ENCODE results near the gene ST3GAL5. TPM values are rescaled to one million over a fixed set of nuclear protein-coding genes. Genes with fewer than 3 reads are reported as not detected.

The ST3GAL5 gene
- total RNA-seq, 1 experiment from 2014 or later: 25.3 TPM

- no peak for TF ChIP-seq CTCF (conservative IDR thresholded peaks at IDR 0.05; ENCODE audit: low read depth, low read length)
- TF ChIP-seq EZH2 (IDR thresholded peaks at IDR 0.05; ENCODE audit: borderline replicate concordance, low read depth, low read length, poor library complexity, severe bottlenecking): no peak
- DNase-seq (ENCODE audit: low spot score): no peak
- ChIA-PET POLR2A (ENCODE audit: low non-redundant PET) (no interaction called here), CTCF (interaction anchor here (0.6 kb wide), 1 partner anchor 19 kb away, joined by 5 read pairs; no protein-coding TSS in a partner anchor)
- Histone ChIP-seq H3K27me3 (replicated peaks; ENCODE audit: insufficient read depth, low read depth, low read length, poor library complexity) (no peaks in the 10 kb centered on the region), H3K4me1 (ENCODE audit: insufficient read depth, low read length, poor library complexity, severe bottlenecking) (peaks cover 8% of the 10 kb centered on the region), H3K4me3 (ENCODE audit: low read depth, low read length, poor library complexity, severe bottlenecking) (no peak overlapping the region), H3K9me3 (ENCODE audit: low read depth, low read length, poor library complexity, severe bottlenecking) (no peaks in the 10 kb centered on the region), H3K36me3 (ENCODE audit: insufficient read depth, low read length, poor library complexity, severe bottlenecking) (no peaks in the 10 kb centered on the region), H3K27ac (ENCODE audit: low read depth, low read length, poor library complexity, severe bottlenecking) (no peak overlapping the region)
- intact Hi-C loops (cut with micrococcal nuclease; ENCODE audit: unreplicated experiment): no loop called here
- BruUV-seq (replicated peaks): no TSS peak
These were observed 98.1 kb downstream of the ST3GAL5 start for GRCh38 chr2:85790499-85791188.

- TF ChIP-seq EZH2 (IDR thresholded peaks at IDR 0.05; ENCODE audit: borderline replicate concordance, low read depth, low read length, poor library complexity, severe bottlenecking): no peak
- no peak for TF ChIP-seq CTCF (conservative IDR thresholded peaks at IDR 0.05; ENCODE audit: low read depth, low read length)
- no peak for DNase-seq (ENCODE audit: low spot score)
- ChIA-PET CTCF (no interaction called here), POLR2A (ENCODE audit: low non-redundant PET) (no interaction called here)
- H3K4me3 ChIP-seq (ENCODE audit: low read depth, low read length, poor library complexity, severe bottlenecking): no peak overlapping the region
- intact Hi-C loops (cut with micrococcal nuclease; ENCODE audit: unreplicated experiment): no loop called here
- H3K36me3 ChIP-seq (ENCODE audit: insufficient read depth, low read length, poor library complexity, severe bottlenecking): no peaks in the 10 kb centered on the region
- H3K27ac ChIP-seq (ENCODE audit: low read depth, low read length, poor library complexity, severe bottlenecking): no peak overlapping the region
- H3K4me1 ChIP-seq (ENCODE audit: insufficient read depth, low read length, poor library complexity, severe bottlenecking): peaks cover 8% of the 10 kb centered on the region
- no peaks in the 10 kb centered on the region for H3K27me3 ChIP-seq (replicated peaks; ENCODE audit: insufficient read depth, low read depth, low read length, poor library complexity)
- no peaks in the 10 kb centered on the region for H3K9me3 ChIP-seq (ENCODE audit: low read depth, low read length, poor library complexity, severe bottlenecking)
- no TSS peak for BruUV-seq (replicated peaks)
These were observed 98.8 kb downstream of the ST3GAL5 start for GRCh38 chr2:85790032-85790431.

GRCh38 chr2:85789271-85789670 lies 99.5 kb downstream of the ST3GAL5 start:
- intact Hi-C loops (cut with micrococcal nuclease; ENCODE audit: unreplicated experiment): no loop called here
- Histone ChIP-seq H3K4me3 (ENCODE audit: low read depth, low read length, poor library complexity, severe bottlenecking) (no peak overlapping the region), H3K36me3 (ENCODE audit: insufficient read depth, low read length, poor library complexity, severe bottlenecking) (no peaks in the 10 kb centered on the region), H3K27ac (ENCODE audit: low read depth, low read length, poor library complexity, severe bottlenecking) (no peak overlapping the region), H3K9me3 (ENCODE audit: low read depth, low read length, poor library complexity, severe bottlenecking) (no peaks in the 10 kb centered on the region), H3K27me3 (replicated peaks; ENCODE audit: insufficient read depth, low read depth, low read length, poor library complexity) (no peaks in the 10 kb centered on the region), H3K4me1 (ENCODE audit: insufficient read depth, low read length, poor library complexity, severe bottlenecking) (peaks cover 8% of the 10 kb centered on the region)
- ChIA-PET POLR2A (ENCODE audit: low non-redundant PET) (no interaction called here), CTCF (no interaction called here)
- BruUV-seq (replicated peaks): no TSS peak
- DNase-seq (ENCODE audit: low spot score): no peak
- TF ChIP-seq CTCF (conservative IDR thresholded peaks at IDR 0.05; ENCODE audit: low read depth, low read length) (no peak), EZH2 (IDR thresholded peaks at IDR 0.05; ENCODE audit: borderline replicate concordance, low read depth, low read length, poor library complexity, severe bottlenecking) (no peak)

Measured in A673 (cell line).